ENCODE results near the gene CDH4. TPM values are rescaled to one million over a fixed set of nuclear protein-coding genes. Genes with fewer than 3 reads are reported as not detected.

Gene CDH4
- total and polyA plus RNA-seq, 10 donors = 0.30 to 20.1 (median 7.7) TPM

GRCh38 chr20:61728326-61728725, 476.3 kb downstream of the CDH4 start:
- Histone ChIP-seq H3K4me1 (no peaks in the 10 kb centered on the region), H3K27me3 (replicated peaks in 1 of 7) (peaks cover 0 to 6% (median 0%) of the 10 kb centered on the region in 7 donors), H3K4me3 (no peak overlapping the region), H3K36me3 (no peaks in the 10 kb centered on the region), H3K27ac (no peak overlapping the region), H3K9me3 (peaks cover 0 to 16% (median 0%) of the 10 kb centered on the region in 8 donors)
- WGBS, 5 donors = 76 to 91% (median 86%) methylated on average over 6 of the region's 6 CpGs
- peak; percentile 25 for DNase-seq
- intact Hi-C loops (cut with DNase I; ENCODE audit: low total_unique reads) = no loop called here
- TF ChIP-seq POLR2A (IDR thresholded peaks at IDR 0.05) = no peak
- no peak for TF ChIP-seq POLR2AphosphoS5 (IDR thresholded peaks at IDR 0.05)
- TF ChIP-seq CTCF (IDR thresholded peaks at IDR 0.05 in 8 of 11, conservative IDR thresholded peaks at IDR 0.05 in 3 of 11) = no peak

- TF ChIP-seq POLR2A (IDR thresholded peaks at IDR 0.05) = no peak
- TF ChIP-seq POLR2AphosphoS5 (IDR thresholded peaks at IDR 0.05) = no peak
- no peak for TF ChIP-seq CTCF (IDR thresholded peaks at IDR 0.05 in 8 of 11, conservative IDR thresholded peaks at IDR 0.05 in 3 of 11)
- H3K4me1 ChIP-seq = no peaks in the 10 kb centered on the region
- WGBS, 5 donors = 77 to 86% (median 80%) methylated on average over 28 of the region's 28 CpGs
- no peak overlapping the region for H3K27ac ChIP-seq
- intact Hi-C loops (cut with DNase I; ENCODE audit: low total_unique reads) = no loop called here
- peaks cover 0 to 11% (median 0%) of the 10 kb centered on the region in 7 donors for H3K27me3 ChIP-seq (replicated peaks in 1 of 7)
- peaks cover 0 to 16% (median 0%) of the 10 kb centered on the region in 8 donors for H3K9me3 ChIP-seq
- no peaks in the 10 kb centered on the region for H3K36me3 ChIP-seq
- peak; percentile 40 for DNase-seq
- no peak overlapping the region for H3K4me3 ChIP-seq
These were observed 477.0 kb downstream of the CDH4 start for GRCh38 chr20:61728786-61729770.

GRCh38 chr20:61730631-61731362, 478.7 kb downstream of the CDH4 start:
- DNase-seq = peak; percentile 63
- WGBS, 5 donors = 81 to 91% (median 84%) methylated on average over 14 to 21 of the region's 21 CpGs
- TF ChIP-seq POLR2A (IDR thresholded peaks at IDR 0.05) = no peak
- no peak for TF ChIP-seq CTCF (IDR thresholded peaks at IDR 0.05 in 8 of 11, conservative IDR thresholded peaks at IDR 0.05 in 3 of 11)
- TF ChIP-seq POLR2AphosphoS5 (IDR thresholded peaks at IDR 0.05) = no peak
- H3K4me3 ChIP-seq = no peak overlapping the region
- H3K4me1 ChIP-seq = no peaks in the 10 kb centered on the region
- peaks cover 0 to 16% (median 0%) of the 10 kb centered on the region in 8 donors for H3K9me3 ChIP-seq
- H3K36me3 ChIP-seq = no peaks in the 10 kb centered on the region
- intact Hi-C loops (cut with DNase I; ENCODE audit: low total_unique reads) = no loop called here
- peaks cover 0 to 27% (median 0%) of the 10 kb centered on the region in 7 donors for H3K27me3 ChIP-seq (replicated peaks in 1 of 7)
- H3K27ac ChIP-seq = no peak overlapping the region
